ENCODE measurements around the gene DNAH1. TPM values are rescaled to one million over a fixed set of nuclear protein-coding genes. Genes with fewer than 3 reads are reported as not detected.

The DNAH1 gene
- total RNA-seq, 3 donors from 2014 or later = 9.0 to 25.9 (median 10.9) TPM

DNA sequence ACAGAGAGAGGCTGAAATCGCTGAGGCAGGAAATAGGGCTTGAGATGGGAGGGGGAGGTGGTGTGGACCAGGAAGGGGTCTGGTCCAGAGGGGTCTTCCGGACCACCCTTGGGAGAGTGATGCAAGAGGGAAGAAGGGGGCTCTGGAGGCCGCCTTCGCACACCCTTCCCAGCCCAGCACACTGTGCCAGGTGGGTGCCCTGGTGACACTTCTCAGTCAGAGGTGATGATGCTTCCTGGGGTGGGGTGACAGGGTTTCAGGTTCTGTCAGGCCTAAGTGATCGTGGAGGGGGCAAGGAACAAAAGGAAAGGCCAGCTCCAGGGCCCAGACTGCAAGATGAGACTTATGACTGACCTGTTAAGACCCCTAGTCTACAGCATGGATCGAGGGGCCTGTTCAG lies 116.1 kb downstream of the DNAH1 start:
- H3K36me3 ChIP-seq (ENCODE audit: low read depth) = no peaks in the 10 kb centered on the region

DNA sequence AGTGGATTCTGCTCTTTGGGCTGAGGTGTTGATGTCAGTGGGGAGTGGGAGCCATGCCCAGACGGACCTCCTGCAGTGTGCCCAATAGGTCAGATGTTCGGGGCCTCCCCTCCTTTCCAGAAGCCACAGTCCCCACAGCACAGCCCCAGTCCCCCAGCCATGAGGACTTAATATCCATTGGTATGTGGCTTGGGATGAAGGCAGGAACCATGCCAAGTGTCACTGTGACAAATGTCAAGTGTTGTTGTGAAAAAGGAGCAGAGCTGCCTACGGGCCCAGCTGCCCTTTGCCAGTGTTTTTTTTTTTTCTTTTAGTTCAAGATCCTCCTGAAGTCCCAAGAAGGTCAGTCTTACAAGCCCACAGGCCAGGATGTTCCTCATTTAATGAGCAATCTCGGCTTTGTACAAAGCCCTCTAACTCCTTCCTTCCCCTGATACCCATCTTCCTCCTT lies 116.6 kb downstream of the DNAH1 start:
- intact Hi-C loops (cut with DNase I, micrococcal nuclease) = no loop called here
- DNase-seq (no peak), ATAC-seq (no peak)
- no peaks in the 10 kb centered on the region for H3K36me3 ChIP-seq (ENCODE audit: low read depth)
- H3K9me3 ChIP-seq = no peaks in the 10 kb centered on the region
- no peaks in the 10 kb centered on the region for H3K4me1 ChIP-seq (ENCODE audit: low read depth)
- H3K4me3 ChIP-seq = no peak overlapping the region
- TF ChIP-seq, protein P1, sequence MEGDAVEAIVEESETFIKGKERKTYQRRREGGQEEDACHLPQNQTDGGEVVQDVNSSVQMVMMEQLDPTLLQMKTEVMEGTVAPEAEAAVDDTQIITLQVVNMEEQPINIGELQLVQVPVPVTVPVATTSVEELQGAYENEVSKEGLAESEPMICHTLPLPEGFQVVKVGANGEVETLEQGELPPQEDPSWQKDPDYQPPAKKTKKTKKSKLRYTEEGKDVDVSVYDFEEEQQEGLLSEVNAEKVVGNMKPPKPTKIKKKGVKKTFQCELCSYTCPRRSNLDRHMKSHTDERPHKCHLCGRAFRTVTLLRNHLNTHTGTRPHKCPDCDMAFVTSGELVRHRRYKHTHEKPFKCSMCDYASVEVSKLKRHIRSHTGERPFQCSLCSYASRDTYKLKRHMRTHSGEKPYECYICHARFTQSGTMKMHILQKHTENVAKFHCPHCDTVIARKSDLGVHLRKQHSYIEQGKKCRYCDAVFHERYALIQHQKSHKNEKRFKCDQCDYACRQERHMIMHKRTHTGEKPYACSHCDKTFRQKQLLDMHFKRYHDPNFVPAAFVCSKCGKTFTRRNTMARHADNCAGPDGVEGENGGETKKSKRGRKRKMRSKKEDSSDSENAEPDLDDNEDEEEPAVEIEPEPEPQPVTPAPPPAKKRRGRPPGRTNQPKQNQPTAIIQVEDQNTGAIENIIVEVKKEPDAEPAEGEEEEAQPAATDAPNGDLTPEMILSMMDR (IDR thresholded peaks at IDR 0.05) = no peak

More for the DNA sequence above, 116.1 kb downstream of the DNAH1 start:
- ATAC-seq (no peak), DNase-seq (no peak)
- TF ChIP-seq, protein P1 (IDR thresholded peaks at IDR 0.05) = no peak
- H3K4me1 ChIP-seq (ENCODE audit: low read depth) = no peaks in the 10 kb centered on the region
- intact Hi-C loops (cut with DNase I, micrococcal nuclease) = no loop called here
- H3K9me3 ChIP-seq = no peaks in the 10 kb centered on the region
- no peak overlapping the region for H3K4me3 ChIP-seq

DNA sequence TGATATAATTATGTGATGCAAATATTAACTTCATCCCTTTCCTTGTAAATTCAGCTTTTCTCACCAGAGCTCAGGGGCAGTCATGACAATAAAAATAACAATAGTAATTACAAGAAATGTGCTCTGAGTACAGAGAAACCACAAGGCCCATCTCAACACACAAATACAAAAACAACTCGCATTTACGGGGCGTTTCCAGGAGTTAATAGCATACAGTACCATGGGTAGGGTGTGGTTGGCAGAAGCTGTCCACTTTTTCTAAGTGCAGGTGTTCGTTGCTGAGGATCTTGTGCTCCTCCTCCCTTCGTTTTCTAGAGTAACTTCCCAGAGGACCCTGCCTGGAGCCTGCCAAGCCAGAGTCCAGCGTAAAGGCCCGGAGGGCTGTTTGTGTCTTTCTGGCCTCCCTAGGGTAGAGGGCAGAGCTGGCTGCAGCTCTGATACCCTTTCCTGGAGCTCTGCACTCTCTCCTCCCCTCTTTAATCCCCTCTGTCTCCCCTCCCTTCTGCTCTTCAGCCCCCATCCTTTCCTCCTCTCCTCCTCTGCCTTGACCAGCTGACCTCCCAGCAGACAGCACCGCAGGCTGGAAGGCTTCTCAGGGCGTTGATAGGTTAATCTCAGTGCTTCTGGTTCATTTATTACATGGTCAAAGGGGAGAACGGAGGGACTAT lies 117.3 kb downstream of the DNAH1 start:
- TF ChIP-seq, protein P1 (IDR thresholded peaks at IDR 0.05) = no peak
- ATAC-seq (peak; percentile 19), DNase-seq (no peak)
- Histone ChIP-seq H3K36me3 (ENCODE audit: low read depth) (no peaks in the 10 kb centered on the region), H3K4me3 (no peak overlapping the region), H3K9me3 (no peaks in the 10 kb centered on the region), H3K4me1 (ENCODE audit: low read depth) (no peaks in the 10 kb centered on the region)
- intact Hi-C loops (cut with DNase I, micrococcal nuclease) = no loop called here

- DNase-seq = no peak
- Histone ChIP-seq H3K9me3 (no peaks in the 10 kb centered on the region), H3K36me3 (ENCODE audit: low read depth) (no peaks in the 10 kb centered on the region), H3K4me3 (no peak overlapping the region), H3K4me1 (ENCODE audit: low read depth) (no peaks in the 10 kb centered on the region)
- no peak for ATAC-seq
- TF ChIP-seq, protein P1 (IDR thresholded peaks at IDR 0.05) = no peak
- intact Hi-C loops (cut with DNase I, micrococcal nuclease) = no loop called here
These were observed 117.9 kb downstream of the DNAH1 start for GRCh38 chr3:52433996-52434479.

DNA sequence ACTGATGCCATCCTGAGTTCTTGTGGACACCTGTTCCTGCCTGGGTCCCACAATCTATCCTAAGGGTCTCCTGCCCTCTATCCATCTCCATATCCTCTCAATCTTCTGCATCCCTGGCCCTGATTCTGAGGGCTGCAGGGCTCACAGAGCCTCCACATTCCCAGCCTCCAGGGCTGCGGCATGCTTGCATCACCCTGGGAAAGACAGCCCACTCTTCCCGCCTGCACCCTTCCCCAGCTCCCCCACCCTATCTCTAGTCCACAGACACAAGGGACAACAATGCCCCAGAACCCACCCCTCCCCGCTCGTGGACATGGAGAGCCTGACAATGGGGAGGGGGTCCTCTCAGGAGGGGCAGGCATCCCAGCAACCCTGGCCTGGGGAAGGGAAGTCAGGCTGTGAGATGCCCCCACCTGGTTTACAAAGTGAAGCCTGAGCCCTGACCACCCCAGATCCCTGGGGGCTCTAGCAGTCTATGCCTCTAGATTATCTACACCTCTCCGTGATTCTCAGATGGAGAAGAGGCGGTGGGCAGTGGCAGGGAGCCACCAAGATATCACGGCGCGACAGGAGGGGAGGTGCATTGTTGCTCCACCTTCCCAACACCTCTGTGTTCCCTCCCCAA lies 118.5 kb downstream of the DNAH1 start:
- Histone ChIP-seq H3K4me1 (ENCODE audit: low read depth) (no peaks in the 10 kb centered on the region), H3K36me3 (ENCODE audit: low read depth) (no peaks in the 10 kb centered on the region), H3K9me3 (no peaks in the 10 kb centered on the region), H3K4me3 (no peak overlapping the region)
- DNase-seq = no peak
- intact Hi-C loops (cut with DNase I, micrococcal nuclease) = no loop called here
- TF ChIP-seq, protein P1 (IDR thresholded peaks at IDR 0.05) = no peak
- ATAC-seq = no peak
